Astrocyte (in vitro differentiated cells and primary cell): Measurements from ENCODE around the gene NFAT5. TPM values are rescaled to one million over a fixed set of nuclear protein-coding genes. Genes with fewer than 3 reads are reported as not detected.

Experiments
- DNase-seq: peaks from one replicate; pipeline ENCODE4 v3.0.0-alpha.2; 2010; ENCODE audit warnings: low read depth
- FAIRE-seq: peaks from 2 replicates; lab custom pipeline; 2011; peaks lifted over from hg19 to GRCh38; lab: Jason Lieb, UNC
- H2AFZ ChIP-seq: 2 replicates; pipeline ENCODE4 v1.6.0; 2012; ENCODE audit warnings: low read depth, low read length, inconsistent platforms
- H3K27ac ChIP-seq: 2 replicates; pipeline ENCODE4 v1.5.1; 2011; ENCODE audit warnings: low read depth, low read length, inconsistent platforms
- H3K27me3 ChIP-seq: 2 replicates; pipeline ENCODE4 v1.6.0; 2011; ENCODE audit warnings: low read length, inconsistent platforms; ENCODE audit not compliant: insufficient read depth
- H3K36me3 ChIP-seq: 2 replicates; pipeline ENCODE4 v1.5.1; 2011; ENCODE audit warnings: low read length, inconsistent platforms; ENCODE audit not compliant: insufficient read depth
- H3K4me1 ChIP-seq: 2 replicates; pipeline ENCODE4 v1.5.1; 2011; ENCODE audit warnings: low read length, inconsistent platforms; ENCODE audit not compliant: insufficient read depth
- H3K4me2 ChIP-seq: 2 replicates; pipeline ENCODE4 v1.6.0; 2012; ENCODE audit warnings: low read length, inconsistent platforms
- H3K4me3 ChIP-seq: 2 replicates; pipeline ENCODE4 v1.5.1; 2011; ENCODE audit warnings: low read depth, mild to moderate bottlenecking, low read length, inconsistent platforms; ENCODE audit not compliant: insufficient read depth
- H3K79me2 ChIP-seq: 2 replicates; pipeline ENCODE4 v1.6.0; 2012; ENCODE audit warnings: mild to moderate bottlenecking, low read length, inconsistent platforms; ENCODE audit not compliant: insufficient read depth
- H3K9ac ChIP-seq: 2 replicates; pipeline ENCODE4 v1.6.0; 2012; ENCODE audit warnings: mild to moderate bottlenecking, low read length, inconsistent platforms
- H3K9me3 ChIP-seq: 2 replicates; pipeline ENCODE4 v1.5.1; 2012; ENCODE audit warnings: low read depth, mild to moderate bottlenecking, low read length, inconsistent platforms; ENCODE audit not compliant: insufficient read depth
- H4K20me1 ChIP-seq: 2 replicates; pipeline ENCODE4 v1.6.0; 2012; ENCODE audit warnings: low read length, inconsistent platforms; ENCODE audit not compliant: insufficient read depth
- H3K27ac Mint-ChIP-seq: one replicate; pipeline ENCODE4 v1.8.0; 2021; ENCODE audit warnings: mild to moderate bottlenecking, mixed read lengths; ENCODE audit not compliant: unreplicated experiment
- H3K27me3 Mint-ChIP-seq: one replicate; pipeline ENCODE4 v1.8.0; 2021; ENCODE audit warnings: low read depth, mixed read lengths; ENCODE audit not compliant: unreplicated experiment
- H3K36me3 Mint-ChIP-seq: one replicate; pipeline ENCODE4 v1.8.0; 2021; ENCODE audit warnings: low read depth, mixed read lengths; ENCODE audit not compliant: unreplicated experiment
- H3K4me1 Mint-ChIP-seq: one replicate; pipeline ENCODE4 v1.8.0; 2021; ENCODE audit warnings: low read depth, mixed read lengths; ENCODE audit not compliant: unreplicated experiment
- H3K4me3 Mint-ChIP-seq: one replicate; pipeline ENCODE4 v1.8.0; 2021; ENCODE audit warnings: mild to moderate bottlenecking, moderate library complexity, mixed read lengths; ENCODE audit not compliant: unreplicated experiment
- H3K9me3 Mint-ChIP-seq: one replicate; pipeline ENCODE4 v1.8.0; 2021; ENCODE audit warnings: mild to moderate bottlenecking, mixed read lengths; ENCODE audit not compliant: unreplicated experiment
- CTCF ChIP-seq: IDR thresholded peaks from 2 replicates; pipeline ENCODE4 v1.5.1; 2011; ENCODE audit warnings: low read depth, mild to moderate bottlenecking, inconsistent platforms, low read length, moderate library complexity; ENCODE audit not compliant: insufficient read depth
- EZH2 ChIP-seq: IDR thresholded peaks from 2 replicates; pipeline ENCODE4 v1.6.1; 2012; ENCODE audit warnings: mild to moderate bottlenecking, low read length, inconsistent platforms; ENCODE audit not compliant: insufficient read depth
- total RNA-seq: library from RNA; stranded (reverse); gene quantifications from 2 replicates; pipeline ENCODE4 v1.2.1, GENCODE V29; 2021

Gene NFAT5
- total RNA-seq, 1 donor from 2014 or later, result 96.2 TPM

GRCh38 chr16:69654280-69654931 lies 88.6 kb downstream of the NFAT5 start:
- Histone ChIP-seq H3K4me1 (no peaks in the 10 kb centered on the region), H3K79me2 (peaks cover 3% of the 10 kb centered on the region), H3K27ac (no peak overlapping the region), H4K20me1 (peaks cover 4% of the 10 kb centered on the region), H3K9me3 (no peaks in the 10 kb centered on the region), H3K27me3 (no peaks in the 10 kb centered on the region), H2AFZ (no peak overlapping the region), H3K9ac (no peak overlapping the region), H3K36me3 (peaks cover 44% of the 10 kb centered on the region), H3K4me3 (no peak overlapping the region), H3K4me2 (no peak overlapping the region)
- FAIRE-seq (peak; percentile 5), DNase-seq (no peak)
- no peaks in the 10 kb centered on the region for H3K4me1 Mint-ChIP-seq
- TF ChIP-seq EZH2 (no peak), CTCF (no peak)
- no peaks in the 10 kb centered on the region for H3K27me3 Mint-ChIP-seq
- H3K36me3 Mint-ChIP-seq, result peaks cover 5% of the 10 kb centered on the region
- no peak overlapping the region for H3K4me3 Mint-ChIP-seq
- H3K9me3 Mint-ChIP-seq, result no peaks in the 10 kb centered on the region
- H3K27ac Mint-ChIP-seq, result no peak overlapping the region

GRCh38 chr16:69660166-69660565 lies 94.4 kb downstream of the NFAT5 start:
- no peaks in the 10 kb centered on the region for H3K4me1 Mint-ChIP-seq

More at GRCh38 chr16:69660166-69660565, 94.4 kb downstream of the NFAT5 start:
- no peak overlapping the region for H3K4me3 ChIP-seq
- H3K4me2 ChIP-seq, result no peak overlapping the region
- TF ChIP-seq CTCF (no peak), EZH2 (no peak)
- peaks cover 5% of the 10 kb centered on the region for H3K36me3 Mint-ChIP-seq
- H3K4me3 Mint-ChIP-seq, result no peak overlapping the region
- H3K36me3 ChIP-seq, result peaks cover 23% of the 10 kb centered on the region
- no peaks in the 10 kb centered on the region for H3K27me3 ChIP-seq
- H3K9ac ChIP-seq, result no peak overlapping the region
- no peaks in the 10 kb centered on the region for H4K20me1 ChIP-seq
- H3K27ac Mint-ChIP-seq, result no peak overlapping the region
- no peak for DNase-seq
- FAIRE-seq, result no peak
- H3K27me3 Mint-ChIP-seq, result no peaks in the 10 kb centered on the region
- H3K9me3 ChIP-seq, result no peaks in the 10 kb centered on the region
- H3K9me3 Mint-ChIP-seq, result no peaks in the 10 kb centered on the region
- no peak overlapping the region for H3K27ac ChIP-seq
- no peaks in the 10 kb centered on the region for H3K79me2 ChIP-seq
- no peaks in the 10 kb centered on the region for H3K4me1 ChIP-seq
- H2AFZ ChIP-seq, result no peak overlapping the region
